ENCODE measurements around the gene UNC5A. TPM values are rescaled to one million over a fixed set of nuclear protein-coding genes. Genes with fewer than 3 reads are reported as not detected.
A peak's percentile ranks its signal among the peaks of the same experiment; 100 is the strongest.

UNC5A gene
- total and polyA plus RNA-seq, 11 donors: 0.09 to 0.43 (median 0.20) TPM; not detected in 7

DNA sequence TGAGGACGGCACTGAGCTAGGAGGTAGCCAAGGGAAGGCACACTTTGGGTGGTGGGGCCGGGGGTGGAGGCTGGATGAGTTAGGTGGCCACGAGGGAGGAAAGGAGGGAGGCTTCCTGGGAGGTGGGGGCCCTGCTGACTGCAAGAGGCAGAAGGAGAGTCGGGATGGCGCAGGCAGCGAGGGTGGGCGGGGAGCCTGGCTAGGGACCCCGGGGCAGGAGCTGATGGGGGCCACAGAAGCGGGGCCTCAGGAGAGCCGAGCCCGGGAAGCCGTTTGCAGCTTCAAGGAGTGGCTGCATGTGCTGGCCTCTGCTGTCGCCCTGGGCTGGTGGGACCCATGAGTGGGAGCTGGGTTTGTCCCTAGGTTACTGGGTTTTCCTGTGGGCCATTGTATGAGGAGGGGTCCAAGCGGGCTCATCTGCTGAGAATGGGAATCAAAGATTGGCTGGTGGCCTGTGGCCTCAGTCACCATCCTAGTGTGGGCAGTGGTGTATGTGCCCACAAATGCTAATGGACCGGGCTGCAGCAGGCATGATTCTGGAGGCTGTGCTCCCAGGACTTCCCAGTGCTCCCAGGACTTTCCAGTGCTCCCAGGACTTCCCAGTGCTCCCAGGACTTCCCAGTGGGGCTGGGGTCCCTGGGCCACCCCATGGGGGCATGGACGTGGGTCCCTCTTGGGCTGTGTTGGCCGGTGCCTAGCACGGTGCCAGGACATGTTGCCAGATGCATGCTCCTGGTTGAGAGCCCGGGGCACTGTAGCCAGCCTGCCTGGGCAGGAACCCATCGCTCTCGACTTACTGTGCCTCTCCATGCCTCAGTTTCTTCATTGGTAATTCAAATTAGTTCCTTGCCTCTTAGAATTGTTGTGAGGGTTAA, 40.2 kb downstream of the UNC5A start:
- Histone ChIP-seq H3K27me3 (peaks cover 0 to 65% (median 15%) of the 10 kb centered on the region in 9 donors), H3K36me3 (no peaks in the 10 kb centered on the region), H3K4me3 (no peak overlapping the region), H3K4me1 (no peaks in the 10 kb centered on the region), H3K27ac (no peak overlapping the region), H3K9me3 (no peaks in the 10 kb centered on the region)
- TF ChIP-seq, protein P1, sequence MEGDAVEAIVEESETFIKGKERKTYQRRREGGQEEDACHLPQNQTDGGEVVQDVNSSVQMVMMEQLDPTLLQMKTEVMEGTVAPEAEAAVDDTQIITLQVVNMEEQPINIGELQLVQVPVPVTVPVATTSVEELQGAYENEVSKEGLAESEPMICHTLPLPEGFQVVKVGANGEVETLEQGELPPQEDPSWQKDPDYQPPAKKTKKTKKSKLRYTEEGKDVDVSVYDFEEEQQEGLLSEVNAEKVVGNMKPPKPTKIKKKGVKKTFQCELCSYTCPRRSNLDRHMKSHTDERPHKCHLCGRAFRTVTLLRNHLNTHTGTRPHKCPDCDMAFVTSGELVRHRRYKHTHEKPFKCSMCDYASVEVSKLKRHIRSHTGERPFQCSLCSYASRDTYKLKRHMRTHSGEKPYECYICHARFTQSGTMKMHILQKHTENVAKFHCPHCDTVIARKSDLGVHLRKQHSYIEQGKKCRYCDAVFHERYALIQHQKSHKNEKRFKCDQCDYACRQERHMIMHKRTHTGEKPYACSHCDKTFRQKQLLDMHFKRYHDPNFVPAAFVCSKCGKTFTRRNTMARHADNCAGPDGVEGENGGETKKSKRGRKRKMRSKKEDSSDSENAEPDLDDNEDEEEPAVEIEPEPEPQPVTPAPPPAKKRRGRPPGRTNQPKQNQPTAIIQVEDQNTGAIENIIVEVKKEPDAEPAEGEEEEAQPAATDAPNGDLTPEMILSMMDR (IDR thresholded peaks at IDR 0.05): no peak
- no peak for TF ChIP-seq POLR2A (IDR thresholded peaks at IDR 0.05)
- ATAC-seq: no peak
- 79 to 85% (median 80%) methylated on average over 19 to 21 of the region's 21 CpGs for WGBS, 4 donors
- peak in 2 of 5 donors; percentile 11 to 58 for DNase-seq
- intact Hi-C loops (cut with DNase I): no loop called here

DNA sequence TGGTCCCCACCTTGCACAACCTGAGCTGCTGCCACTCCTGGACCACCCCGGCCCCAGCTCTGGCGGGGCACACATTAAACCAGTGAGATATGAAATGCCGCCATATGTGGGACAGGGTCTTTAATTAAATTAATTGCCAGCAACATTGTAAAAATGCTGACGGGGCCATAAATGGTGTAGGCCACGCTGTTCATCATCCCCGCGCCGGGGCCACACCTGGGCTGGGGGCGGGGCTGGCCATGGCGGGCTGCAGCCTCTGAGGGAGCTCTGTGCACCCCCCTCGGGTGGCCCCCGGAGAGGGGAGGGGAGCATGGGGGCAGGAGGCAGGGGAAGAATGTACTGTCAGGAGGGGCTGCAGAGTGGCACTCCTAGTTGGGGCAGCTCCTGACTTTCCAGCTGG, 41.0 kb downstream of the UNC5A start:
- Histone ChIP-seq H3K27ac (no peak overlapping the region), H3K4me1 (no peaks in the 10 kb centered on the region), H3K36me3 (no peaks in the 10 kb centered on the region), H3K9me3 (no peaks in the 10 kb centered on the region), H3K27me3 (peaks cover 0 to 57% (median 14%) of the 10 kb centered on the region in 9 donors), H3K4me3 (no peak overlapping the region)
- intact Hi-C loops (cut with DNase I): no loop called here
- TF ChIP-seq, protein P1 (IDR thresholded peaks at IDR 0.05): no peak
- no peak for TF ChIP-seq POLR2A (IDR thresholded peaks at IDR 0.05)
- DNase-seq (peak in 2 of 5 donors; percentile 12 to 45), ATAC-seq (no peak)
- 76 to 90% (median 81%) methylated on average over 2 to 12 of the region's 12 CpGs for WGBS, 4 donors

DNA sequence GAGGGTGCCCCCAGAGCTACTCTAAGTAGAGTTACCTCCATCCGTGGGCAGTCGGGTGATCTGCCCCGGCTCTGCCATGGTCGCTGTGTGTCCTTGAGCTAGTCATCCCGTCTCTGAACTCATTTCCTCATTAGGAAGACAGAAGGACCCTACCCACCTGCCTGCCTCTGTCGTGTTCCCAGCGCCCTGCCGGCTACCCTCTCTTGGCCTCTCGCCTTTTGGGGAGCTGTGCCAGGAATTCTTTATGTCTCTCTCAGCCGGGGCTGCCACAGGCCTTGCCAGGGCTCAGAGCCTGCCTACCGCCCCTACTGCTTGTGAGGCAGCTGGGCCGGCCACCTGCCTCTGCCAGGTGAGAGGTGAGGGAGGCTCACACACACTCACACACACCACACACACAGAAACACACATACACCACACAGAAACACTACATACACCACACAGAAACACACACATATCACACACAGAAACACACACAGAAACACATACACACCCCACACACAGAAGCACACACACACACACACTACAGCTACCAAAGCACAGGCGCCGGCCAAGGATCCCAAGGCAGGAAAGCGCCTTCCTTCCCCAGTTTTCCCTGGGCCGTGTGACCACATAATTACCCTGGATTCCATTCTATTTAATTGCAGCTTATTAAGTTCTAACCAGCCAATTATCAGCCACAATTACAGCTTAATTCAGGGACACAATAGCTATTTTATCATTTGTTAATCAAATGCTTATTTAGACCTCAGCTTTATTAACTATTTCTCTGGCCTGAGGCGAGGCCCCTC, 41.7 kb downstream of the UNC5A start:
- H3K27ac ChIP-seq: no peak overlapping the region
- H3K4me1 ChIP-seq: no peaks in the 10 kb centered on the region
- intact Hi-C loops (cut with DNase I): no loop called here
- peaks cover 0 to 50% (median 14%) of the 10 kb centered on the region in 9 donors for H3K27me3 ChIP-seq
- no peaks in the 10 kb centered on the region for H3K36me3 ChIP-seq
- TF ChIP-seq POLR2A (IDR thresholded peaks at IDR 0.05): no peak
- TF ChIP-seq, protein P1 (IDR thresholded peaks at IDR 0.05): no peak
- H3K9me3 ChIP-seq: no peaks in the 10 kb centered on the region
- 56 to 77% (median 66%) methylated on average over 13 to 17 of the region's 17 CpGs for WGBS, 4 donors
- ATAC-seq: peak in 1 of 4 donors; percentile 34
- peak in 1 of 5 donors; percentile 27 for DNase-seq
- H3K4me3 ChIP-seq: no peak overlapping the region

All from heart left ventricle (tissue), 16 donors.